Epithelial cell of prostate (primary cell): ENCODE data around the gene OCA2.

Source experiments
- DNase-seq: peaks from one replicate; pipeline ENCODE4 v3.0.0-alpha.2; 2011; ENCODE audit warnings: low read depth, low spot score
- H3K27ac ChIP-seq: fragments of 450-650 bp; 2 replicates; pipeline ENCODE4 v1.5.1; 2017; ENCODE audit warnings: mild to moderate bottlenecking

Gene OCA2

DNA sequence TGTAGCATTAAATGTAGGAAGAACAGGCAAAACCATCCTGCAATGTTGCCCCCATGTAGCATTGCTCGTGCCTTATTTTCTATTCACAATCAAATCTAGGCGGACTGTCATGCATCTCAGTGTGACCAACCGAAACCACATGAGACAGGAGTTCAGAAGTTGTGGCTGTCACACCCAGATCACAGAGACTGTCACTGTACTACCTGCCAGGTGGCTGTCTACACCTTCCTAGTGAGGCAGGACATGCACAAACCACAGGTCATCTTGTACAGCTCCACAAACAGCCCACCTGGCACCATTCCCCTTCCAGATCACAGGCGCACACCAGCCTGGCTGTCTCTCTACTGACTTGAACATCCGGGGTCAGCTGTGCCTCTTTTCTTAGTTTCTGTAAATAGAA lies 392.8 kb downstream of the OCA2 start:
- DNase-seq: no peak
- H3K27ac ChIP-seq: no peak overlapping the region

DNA sequence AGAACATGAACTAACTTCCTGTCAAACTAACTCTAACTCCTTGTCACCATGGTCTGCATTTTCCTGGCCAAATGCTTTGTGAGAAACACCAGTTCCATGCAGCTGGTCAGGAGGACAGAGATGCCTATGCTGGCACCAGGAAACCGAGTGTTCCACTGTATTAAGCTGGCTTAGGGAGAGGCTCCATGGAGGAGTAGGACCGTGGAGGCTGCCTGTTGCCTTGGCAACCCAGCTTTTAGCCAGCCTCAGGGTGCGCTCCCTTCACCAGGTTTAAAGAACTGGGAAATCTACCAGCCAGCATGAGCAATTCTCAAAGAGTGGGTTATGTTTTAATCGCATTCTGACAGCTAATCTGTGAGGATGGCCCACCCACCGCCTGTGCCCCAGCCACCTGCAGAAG lies 394.1 kb downstream of the OCA2 start:
- no peak for DNase-seq
- no peak overlapping the region for H3K27ac ChIP-seq
